Caco-2 (cell line): ENCODE results near the gene PARP12. TPM values are rescaled to one million over a fixed set of nuclear protein-coding genes. Genes with fewer than 3 reads are reported as not detected.
A peak's percentile ranks its signal among the peaks of the same experiment; 100 is the strongest.

Source experiments
- BruUV-seq: library from RNA; stranded (reverse); fragments of 400-500 nt; replicated peaks from 2 replicates; lab custom pipeline; 2021; lab: Mats Ljungman, UMichigan
- CTCF ChIA-PET: fragments of 300-600 bp; sonication (Branson Sonifier 250); formaldehyde crosslinking; loops from one replicate; lab custom pipeline; 2022; ENCODE audit warnings: antibody characterized with exemption; lab: Charles Lee
- POLR2A ChIA-PET: fragments of 300-600 bp; sonication (Branson Sonifier 250); formaldehyde crosslinking; loops from one replicate; lab custom pipeline; 2022; ENCODE audit warnings: antibody characterized with exemption; lab: Charles Lee
- DNase-seq, 2 experiments: peaks; one replicate each; pipeline versions ENCODE4 v3.0.0 to v3.0.0-alpha.2; 2020 to 2022
- H3K27me3 ChIP-seq: replicated peaks from 2 replicates; pipeline ENCODE4 v1.6.0; 2011; ENCODE audit warnings: low read length; ENCODE audit not compliant: control insufficient read depth, insufficient read depth
- H3K36me3 ChIP-seq: 2 replicates; pipeline ENCODE4 v1.5.1; 2011; ENCODE audit warnings: low read length; ENCODE audit not compliant: control insufficient read depth, insufficient read depth
- H3K4me1 ChIP-seq: fragments of 250-450 bp; sonication (Bioruptor Pico); 2 replicates; pipeline ENCODE4 v1.5.1; 2020; ENCODE audit warnings: mild to moderate bottlenecking
- H3K4me3 ChIP-seq: 2 replicates; pipeline ENCODE4 v1.5.1; 2011; ENCODE audit warnings: low read depth, mild to moderate bottlenecking, control low read depth, low read length
- H3K9me3 ChIP-seq: fragments of 250-450 bp; sonication (Bioruptor Pico); 2 replicates; pipeline ENCODE4 v1.5.1; 2020; ENCODE audit warnings: mild to moderate bottlenecking, moderate library complexity
- H3K27ac Mint-ChIP-seq: one replicate; pipeline ENCODE4 v1.8.0; 2022; ENCODE audit warnings: mixed read lengths; ENCODE audit not compliant: unreplicated experiment
- H3K27me3 Mint-ChIP-seq: one replicate; pipeline ENCODE4 v1.8.0; 2022; ENCODE audit warnings: mixed read lengths; ENCODE audit not compliant: insufficient read depth, unreplicated experiment
- H3K36me3 Mint-ChIP-seq: one replicate; pipeline ENCODE4 v1.8.0; 2022; ENCODE audit warnings: mild to moderate bottlenecking, mixed read lengths; ENCODE audit not compliant: insufficient read depth, unreplicated experiment
- H3K4me1 Mint-ChIP-seq: one replicate; pipeline ENCODE4 v1.8.0; 2022; ENCODE audit warnings: low read depth, mixed read lengths; ENCODE audit not compliant: unreplicated experiment
- H3K4me3 Mint-ChIP-seq: one replicate; pipeline ENCODE4 v1.8.0; 2022; ENCODE audit warnings: mild to moderate bottlenecking, moderate library complexity, mixed read lengths; ENCODE audit not compliant: unreplicated experiment
- H3K9me3 Mint-ChIP-seq: one replicate; pipeline ENCODE4 v1.8.0; 2022; ENCODE audit warnings: mixed read lengths; ENCODE audit not compliant: unreplicated experiment
- intact Hi-C: fragments of 100-400 bp; cut with micrococcal nuclease; formaldehyde crosslinking; loops from one replicate; pipeline ENCODE4 v1.10.0; 2022; ENCODE audit not compliant: unreplicated experiment
- total RNA-seq: library from RNA; stranded (reverse); gene quantifications from 2 replicates; pipeline ENCODE4 v1.2.3, GENCODE V29; 2022
- TF ChIP-seq, protein P1 (sequence below), 2 experiments: fragments of 200-600 bp in 1 of 2; IDR thresholded peaks; 1 replicate in 1 of 2; 2 replicates in 1 of 2; pipeline versions ENCODE4 v1.5.1 to v1.8.0; 2011 to 2022; ENCODE audit warnings: antibody characterized with exemption in 1 of 2, control low read depth in 1 of 2, inconsistent platforms in 1 of 2, low read depth in 1 of 2, low read length in 1 of 2, mild to moderate bottlenecking in 1 of 2, moderate library complexity in 1 of 2; ENCODE audit not compliant: insufficient read depth in 1 of 2, severe bottlenecking in 1 of 2, unreplicated experiment in 1 of 2

The PARP12 gene
- total RNA-seq, 1 experiment from 2014 or later: 20.2 TPM

DNA sequence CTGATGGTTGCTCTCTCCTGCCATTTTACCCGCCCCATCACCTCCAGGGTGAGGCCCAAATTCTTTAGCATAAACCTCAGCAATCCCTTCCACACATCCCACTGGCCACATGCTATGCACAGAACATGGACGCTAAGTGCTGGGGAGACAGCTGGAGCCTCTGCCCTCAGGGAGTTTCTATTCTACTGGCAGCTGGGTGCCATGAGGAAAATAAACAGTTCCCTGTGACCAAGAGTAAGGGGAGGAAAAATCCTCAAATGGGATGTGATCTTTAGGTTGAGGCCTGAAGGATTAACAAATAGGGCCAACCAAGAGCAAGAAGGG is 1.2 kb downstream of the PARP12 start:
- DNase-seq: no peak
- no peak overlapping the region; the same call in 1 of the 2 replicates for H3K4me3 ChIP-seq
- intact Hi-C loops: no loop called here
- TF ChIP-seq, protein P1, sequence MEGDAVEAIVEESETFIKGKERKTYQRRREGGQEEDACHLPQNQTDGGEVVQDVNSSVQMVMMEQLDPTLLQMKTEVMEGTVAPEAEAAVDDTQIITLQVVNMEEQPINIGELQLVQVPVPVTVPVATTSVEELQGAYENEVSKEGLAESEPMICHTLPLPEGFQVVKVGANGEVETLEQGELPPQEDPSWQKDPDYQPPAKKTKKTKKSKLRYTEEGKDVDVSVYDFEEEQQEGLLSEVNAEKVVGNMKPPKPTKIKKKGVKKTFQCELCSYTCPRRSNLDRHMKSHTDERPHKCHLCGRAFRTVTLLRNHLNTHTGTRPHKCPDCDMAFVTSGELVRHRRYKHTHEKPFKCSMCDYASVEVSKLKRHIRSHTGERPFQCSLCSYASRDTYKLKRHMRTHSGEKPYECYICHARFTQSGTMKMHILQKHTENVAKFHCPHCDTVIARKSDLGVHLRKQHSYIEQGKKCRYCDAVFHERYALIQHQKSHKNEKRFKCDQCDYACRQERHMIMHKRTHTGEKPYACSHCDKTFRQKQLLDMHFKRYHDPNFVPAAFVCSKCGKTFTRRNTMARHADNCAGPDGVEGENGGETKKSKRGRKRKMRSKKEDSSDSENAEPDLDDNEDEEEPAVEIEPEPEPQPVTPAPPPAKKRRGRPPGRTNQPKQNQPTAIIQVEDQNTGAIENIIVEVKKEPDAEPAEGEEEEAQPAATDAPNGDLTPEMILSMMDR (IDR thresholded peaks at IDR 0.05; ENCODE audit: insufficient read depth in 1 of 2, low read depth in 1 of 2, low read length in 1 of 2, severe bottlenecking in 1 of 2, unreplicated experiment in 1 of 2): no peak
- Mint-ChIP-seq H3K27ac (no peak overlapping the region), H3K36me3 (peaks cover 6% of the 10 kb centered on the region), H3K4me1 (peaks cover 15% of the 10 kb centered on the region), H3K27me3 (no peaks in the 10 kb centered on the region), H3K9me3 (peaks cover 13% of the 10 kb centered on the region), H3K4me3 (peak overlapping the region; percentile 70)
- no peaks in the 10 kb centered on the region for H3K36me3 ChIP-seq
- BruUV-seq: no TSS peak
- H3K9me3 ChIP-seq: peaks cover 8% of the 10 kb centered on the region
- H3K4me1 ChIP-seq: no peaks in the 10 kb centered on the region
- H3K27me3 ChIP-seq: no peaks in the 10 kb centered on the region
- ChIA-PET CTCF (no interaction called here), POLR2A (no interaction called here)

DNA sequence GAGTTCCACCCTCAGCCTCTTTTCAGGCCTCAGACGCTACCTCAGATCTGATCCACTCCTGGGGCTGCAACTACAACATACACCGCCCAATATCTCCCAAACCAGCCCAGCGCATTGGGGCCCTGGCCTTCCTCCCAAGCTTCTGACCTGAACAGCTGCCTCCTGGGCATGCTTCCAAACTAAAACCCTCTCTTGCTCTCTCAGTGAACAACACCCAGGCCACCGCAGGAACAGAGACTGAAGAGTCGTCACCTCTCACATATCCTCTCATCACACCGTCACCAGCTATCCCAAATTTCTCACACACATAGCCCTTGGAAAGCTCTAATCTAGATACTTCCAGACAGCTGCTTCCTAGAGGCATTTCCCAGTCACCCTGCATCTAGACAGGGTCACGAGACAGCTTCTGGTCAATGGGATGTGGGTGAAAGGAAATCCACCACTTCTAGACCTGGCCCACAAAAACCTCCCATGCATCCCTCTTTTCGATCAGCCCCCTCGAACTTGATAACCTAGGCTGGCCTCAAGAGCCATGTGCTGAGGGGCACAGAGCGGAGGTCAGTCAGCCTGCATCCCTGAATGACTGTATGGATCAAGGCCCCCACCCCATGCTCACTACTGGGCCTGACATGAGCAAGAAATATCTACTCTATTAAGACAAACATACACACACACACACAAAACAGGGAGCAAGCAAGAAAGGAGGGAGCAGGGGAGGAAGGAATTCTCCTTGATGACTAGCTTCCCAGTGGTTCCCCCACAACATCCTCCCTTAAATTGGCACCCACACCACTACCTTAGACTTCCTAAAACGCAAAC is 1.8 kb downstream of the PARP12 start:
- no peak overlapping the region for H3K27ac Mint-ChIP-seq
- peaks cover 6% of the 10 kb centered on the region for H3K36me3 Mint-ChIP-seq
- TSS peak; percentile 25 for BruUV-seq
- intact Hi-C loops: no loop called here
- TF ChIP-seq, protein P1 (IDR thresholded peaks at IDR 0.05; ENCODE audit: insufficient read depth in 1 of 2, low read depth in 1 of 2, low read length in 1 of 2, severe bottlenecking in 1 of 2, unreplicated experiment in 1 of 2): no peak
- H3K9me3 ChIP-seq: peaks cover 3% of the 10 kb centered on the region
- H3K4me1 Mint-ChIP-seq: peaks cover 15% of the 10 kb centered on the region
- no peaks in the 10 kb centered on the region for H3K27me3 ChIP-seq
- CTCF ChIA-PET: interaction anchor here (0.6 kb wide), 1 partner anchor 301 kb away, joined by 6 read pairs; no protein-coding TSS in a partner anchor
- DNase-seq: no peak
- peaks cover 8% of the 10 kb centered on the region for H3K9me3 Mint-ChIP-seq
- no peaks in the 10 kb centered on the region for H3K27me3 Mint-ChIP-seq
- H3K36me3 ChIP-seq: no peaks in the 10 kb centered on the region
- H3K4me1 ChIP-seq: no peaks in the 10 kb centered on the region
- H3K4me3 Mint-ChIP-seq: peak overlapping the region; percentile 70
- no peak overlapping the region for H3K4me3 ChIP-seq
- POLR2A ChIA-PET: no interaction called here

DNA sequence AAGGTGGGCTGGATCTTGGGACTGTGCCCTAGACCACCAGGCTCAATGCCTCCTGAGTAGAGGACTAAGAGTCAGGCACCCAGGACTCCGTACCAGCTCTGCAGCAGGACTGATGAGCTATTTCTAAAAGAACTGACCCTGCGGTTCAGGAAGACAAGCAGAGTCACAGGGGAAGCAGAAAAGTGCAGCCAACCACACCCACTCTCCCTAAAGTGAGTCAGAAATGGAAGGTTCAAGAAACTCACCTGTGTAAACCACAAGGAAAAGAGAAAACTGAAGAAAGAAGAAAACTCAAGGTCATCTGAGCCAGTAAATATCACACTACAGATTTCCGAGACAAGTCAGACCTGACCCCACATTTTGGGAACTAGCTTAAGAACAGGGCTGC is 2.5 kb downstream of the PARP12 start:
- CTCF ChIA-PET: interaction anchor here (0.6 kb wide), 1 partner anchor 300 kb away, joined by 6 read pairs; no protein-coding TSS in a partner anchor
- Histone ChIP-seq H3K9me3 (no peaks in the 10 kb centered on the region), H3K4me3 (no peak overlapping the region), H3K27me3 (no peaks in the 10 kb centered on the region), H3K36me3 (no peaks in the 10 kb centered on the region), H3K4me1 (no peaks in the 10 kb centered on the region)
- intact Hi-C loops: no loop called here
- Mint-ChIP-seq H3K27me3 (no peaks in the 10 kb centered on the region), H3K27ac (no peak overlapping the region), H3K4me3 (no peak overlapping the region), H3K4me1 (peaks cover 15% of the 10 kb centered on the region), H3K9me3 (no peaks in the 10 kb centered on the region), H3K36me3 (peaks cover 6% of the 10 kb centered on the region)
- POLR2A ChIA-PET: no interaction called here
- BruUV-seq: no TSS peak
- TF ChIP-seq, protein P1 (IDR thresholded peaks at IDR 0.05; ENCODE audit: insufficient read depth in 1 of 2, low read depth in 1 of 2, low read length in 1 of 2, severe bottlenecking in 1 of 2, unreplicated experiment in 1 of 2): no peak
- DNase-seq: no peak
